HG03108 (cell line): ENCODE results near the gene TIGD1.
"Not testable (repeated sequence)": the region's sequence is repeated elsewhere in the genome, so short reads cannot be mapped to it uniquely, and the experiment has no call there.

Experiments used
- ATAC-seq: cut with Tn5 transposase; IDR thresholded peaks from one replicate; pipeline ENCODE4 v1.9.1; 2021; ENCODE audit warnings: moderate library complexity; ENCODE audit not compliant: unreplicated experiment

The TIGD1 gene

GRCh38 chr2:232540441-232541041 is 9.8 kb downstream of the TIGD1 start:
- no peak for ATAC-seq

DNA sequence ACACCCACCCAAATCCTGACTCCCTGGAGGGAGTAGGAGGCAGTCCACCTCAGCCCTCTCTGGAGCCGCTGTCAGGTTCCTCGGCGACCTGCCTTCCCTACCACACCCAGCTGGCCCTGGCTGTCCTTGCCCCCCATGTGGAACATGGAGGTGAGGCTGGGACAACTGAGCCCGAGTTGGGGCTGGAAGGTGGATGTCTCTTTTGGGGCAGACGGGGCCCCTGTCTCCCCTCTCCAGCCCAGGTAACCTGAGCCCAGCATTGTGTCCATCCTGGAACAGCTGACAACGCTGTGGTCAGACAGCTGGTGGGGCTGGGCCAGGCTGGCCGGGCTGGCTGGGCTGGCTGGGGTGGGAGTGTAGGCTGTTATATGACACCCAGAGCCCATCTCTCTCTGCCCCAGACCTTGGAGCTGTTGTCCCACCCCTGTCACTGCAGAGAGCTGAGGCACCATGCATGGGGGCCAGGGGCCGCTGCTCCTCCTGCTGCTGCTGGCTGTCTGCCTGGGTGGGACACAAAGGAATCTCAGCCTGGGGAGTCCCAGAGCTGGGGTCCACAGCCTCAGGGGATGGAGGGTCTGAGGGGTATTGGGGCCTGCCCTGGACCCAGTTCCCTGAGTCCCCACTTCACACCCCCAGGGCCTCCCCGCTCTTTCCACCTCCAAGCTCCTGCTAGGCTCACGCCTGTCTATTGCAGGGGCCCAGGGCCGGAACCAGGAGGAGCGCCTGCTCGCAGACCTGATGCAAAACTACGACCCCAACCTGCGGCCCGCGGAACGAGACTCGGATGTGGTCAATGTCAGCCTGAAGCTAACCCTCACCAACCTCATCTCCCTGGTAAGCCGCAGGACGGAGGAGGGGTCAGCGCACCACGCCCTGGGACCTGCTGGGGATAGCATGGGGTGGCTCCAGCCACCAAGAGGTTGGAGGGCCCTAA is 10.8 kb downstream of the TIGD1 start, which contains the start of gene CHRNG:
TSS of gene CHRNG (plus strand) at position 395 of the 934 bp plus-strand sequence. CDS start at position 451, 56 bp downstream.
- ATAC-seq, result no peak

GRCh38 chr2:232538671-232539070 is 11.7 kb downstream of the TIGD1 start:
- no peak for ATAC-seq

DNA sequence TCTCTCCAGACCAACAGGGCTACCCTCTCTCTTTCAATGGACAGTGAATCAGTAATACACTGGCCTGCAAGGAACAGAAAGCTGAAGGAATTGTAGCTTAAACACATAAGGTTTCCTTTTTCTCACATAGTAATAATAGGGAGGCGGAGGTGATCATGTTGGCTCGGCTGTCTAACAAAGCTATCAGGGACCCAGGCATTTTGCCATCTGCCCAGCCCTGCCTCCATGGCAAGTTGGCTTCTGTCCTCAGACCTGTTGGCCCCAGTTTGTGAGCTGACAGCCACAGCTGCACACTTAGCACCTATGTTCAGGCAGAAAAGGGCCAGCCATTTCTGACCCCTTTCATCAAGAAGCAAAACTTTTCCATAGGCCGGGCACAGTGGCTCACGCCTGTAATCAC is 12.9 kb downstream of the TIGD1 start:
- no peak for ATAC-seq

- ATAC-seq, result no peak
Observed at GRCh38 chr2:232537079-232537478, 13.3 kb downstream of the TIGD1 start.

- ATAC-seq, result no peak
Observed at GRCh38 chr2:232535761-232536530, 14.4 kb downstream of the TIGD1 start.

GRCh38 chr2:232534940-232535651 is 15.3 kb downstream of the TIGD1 start:
- no peak for ATAC-seq

GRCh38 chr2:232533944-232534710 is 16.2 kb downstream of the TIGD1 start:
- ATAC-seq, result no peak

GRCh38 chr2:232532821-232533220 is 17.5 kb downstream of the TIGD1 start:
- ATAC-seq, result not testable (repeated sequence)

- no peak for ATAC-seq
Observed at GRCh38 chr2:232532419-232532818, 17.9 kb downstream of the TIGD1 start.

GRCh38 chr2:232530626-232531260 is 19.6 kb downstream of the TIGD1 start:
- no peak for ATAC-seq

- ATAC-seq, result no peak
Observed at GRCh38 chr2:232529806-232530547, 20.4 kb downstream of the TIGD1 start.

GRCh38 chr2:232528746-232529460 is 21.5 kb downstream of the TIGD1 start:
- ATAC-seq, result no peak

DNA sequence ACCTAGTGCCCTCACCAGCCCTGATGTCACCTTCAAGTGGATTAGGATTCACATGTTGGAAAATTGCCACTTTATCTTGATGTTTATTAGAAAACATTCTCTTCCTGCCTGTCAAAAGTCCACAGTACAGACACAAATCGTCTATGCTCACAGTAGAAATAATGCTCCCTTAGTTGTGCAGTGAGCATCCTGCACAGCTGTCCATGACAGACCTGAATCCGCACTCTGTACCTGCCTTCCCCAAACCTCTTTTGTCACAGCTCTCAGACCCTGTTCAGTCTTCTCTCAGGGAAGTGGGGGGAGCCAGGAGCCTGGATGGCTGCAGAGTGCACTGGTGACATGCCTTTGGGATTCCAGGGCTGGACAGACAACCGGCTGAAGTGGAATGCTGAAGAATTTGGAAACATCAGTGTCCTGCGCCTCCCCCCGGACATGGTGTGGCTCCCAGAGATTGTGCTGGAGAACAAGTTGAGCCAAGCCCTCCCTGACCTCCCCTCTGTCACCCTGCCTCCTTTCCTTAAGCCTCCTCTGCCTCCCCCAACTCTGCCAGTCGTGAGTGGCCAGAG is 22.4 kb downstream of the TIGD1 start:
- ATAC-seq, result no peak

DNA sequence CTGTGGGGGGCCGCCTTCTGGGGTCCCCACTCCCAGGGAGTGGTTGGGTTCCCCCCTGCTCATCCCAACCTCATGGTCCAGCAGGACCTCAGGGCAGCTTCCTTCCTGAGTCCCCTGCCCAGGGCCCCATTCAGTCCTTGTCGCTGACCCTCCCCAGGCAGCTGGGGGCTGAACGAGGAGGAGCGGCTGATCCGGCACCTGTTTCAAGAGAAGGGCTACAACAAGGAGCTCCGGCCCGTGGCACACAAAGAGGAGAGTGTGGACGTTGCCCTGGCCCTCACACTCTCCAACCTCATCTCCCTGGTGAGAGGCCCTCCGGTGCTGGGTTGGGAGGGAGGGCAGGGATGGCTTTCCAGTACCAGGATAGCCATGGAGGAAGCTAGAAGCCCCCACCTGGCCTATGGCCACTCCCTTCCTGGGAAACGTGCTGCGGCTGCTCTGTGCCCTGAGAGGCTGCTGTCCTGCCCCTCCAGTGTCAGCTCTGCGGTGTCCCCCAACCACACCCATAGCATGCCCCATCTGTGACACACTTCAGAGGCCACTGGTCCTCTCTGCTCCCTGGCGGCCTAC is 23.9 kb downstream of the TIGD1 start:
- no peak for ATAC-seq

DNA sequence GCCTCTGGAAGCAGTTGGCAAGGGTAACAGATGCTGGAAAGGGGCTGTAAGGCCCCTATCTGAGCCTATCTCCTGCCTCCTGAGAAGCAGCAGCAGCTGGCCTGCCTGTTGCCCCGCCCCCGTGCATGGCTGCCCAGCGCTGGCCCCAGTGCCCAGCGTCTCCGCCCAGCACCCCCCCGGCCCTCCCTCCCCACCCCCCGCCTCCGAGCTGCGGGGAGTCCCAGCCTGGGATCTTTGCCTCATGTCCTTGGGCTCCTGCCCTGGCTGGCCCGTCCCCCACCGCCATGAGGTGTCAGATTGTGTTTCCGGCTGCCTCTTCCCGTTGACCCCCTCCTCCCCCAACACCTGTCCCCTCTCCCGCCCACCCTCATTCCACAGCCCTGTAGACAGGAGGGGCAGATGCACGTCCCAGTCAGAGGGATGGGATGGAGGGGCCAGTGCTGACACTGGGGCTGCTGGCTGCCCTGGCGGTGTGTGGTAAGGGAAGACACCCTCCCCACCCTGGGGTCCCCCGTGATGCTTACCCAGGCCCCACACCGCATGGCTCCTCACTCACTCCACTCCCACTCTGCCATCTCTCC is 24.5 kb downstream of the TIGD1 start, which contains the start of gene CHRND:
TSS of gene CHRND (plus strand) at position 370 of the 581 bp plus-strand sequence. CDS start at position 426, 56 bp downstream.
- no peak for ATAC-seq

- ATAC-seq, result no peak
Observed at GRCh38 chr2:232525199-232525598, 25.2 kb downstream of the TIGD1 start.
